Neuronal stem cell (in vitro differentiated cells): ENCODE data around the gene NEMP2.

Source experiments
- DNase-seq: peaks from one replicate; pipeline ENCODE4 v3.0.0-alpha.2; 2013; ENCODE audit warnings: low spot score
- H2AFZ ChIP-seq: one replicate; pipeline ENCODE4 v1.6.1; 2013; ENCODE audit warnings: mild to moderate bottlenecking, low read length, inconsistent platforms
- H2AK5ac ChIP-seq: 2 replicates; pipeline ENCODE4 v1.6.1; 2013; ENCODE audit warnings: low read depth, mild to moderate bottlenecking, inconsistent platforms, low read length, moderate library complexity, mixed read lengths
- H2BK120ac ChIP-seq: 2 replicates; pipeline ENCODE4 v1.6.1; 2013; ENCODE audit warnings: low read depth, mild to moderate bottlenecking, inconsistent platforms, low read length, moderate library complexity, mixed read lengths
- H2BK12ac ChIP-seq: one replicate; pipeline ENCODE4 v1.6.1; 2013; ENCODE audit warnings: low read length, inconsistent platforms
- H2BK15ac ChIP-seq: 2 replicates; pipeline ENCODE4 v1.6.1; 2013; ENCODE audit warnings: mild to moderate bottlenecking, low read length, inconsistent platforms, mixed read lengths
- H2BK5ac ChIP-seq: one replicate; pipeline ENCODE4 v1.6.1; 2013; ENCODE audit warnings: inconsistent platforms, mild to moderate bottlenecking, low read length, moderate library complexity
- H3K14ac ChIP-seq: one replicate; pipeline ENCODE4 v1.6.1; 2013; ENCODE audit warnings: low read length, inconsistent platforms
- H3K18ac ChIP-seq: 2 replicates; pipeline ENCODE4 v1.6.1; 2013; ENCODE audit warnings: low read length, inconsistent platforms
- H3K23ac ChIP-seq: 2 replicates; pipeline ENCODE4 v1.6.1; 2013; ENCODE audit warnings: low read depth, mild to moderate bottlenecking, mixed read lengths, low read length, inconsistent platforms; ENCODE audit not compliant: poor library complexity
- H3K27ac ChIP-seq: replicated peaks from 3 replicates; pipeline ENCODE4 v1.5.1; 2013; ENCODE audit warnings: low read length, inconsistent platforms
- H3K27me3 ChIP-seq, 3 experiments: 2 replicates each; pipeline ENCODE4 v1.6.1; 2013; ENCODE audit warnings: low read length in 3 of 3, mild to moderate bottlenecking in 2 of 3, inconsistent platforms in 1 of 3, low read depth in 1 of 3, mixed read lengths in 1 of 3, moderate library complexity in 1 of 3; ENCODE audit not compliant: control insufficient read depth in 3 of 3, insufficient read depth in 3 of 3
- H3K36me3 ChIP-seq, 2 donors: replicated peaks in 1 of 2; 2 replicates each; pipeline ENCODE4 v1.6.1; 2013; ENCODE audit warnings: low read length in 2 of 2; ENCODE audit not compliant: control insufficient read depth in 2 of 2, insufficient read depth in 2 of 2
- H3K4ac ChIP-seq: 2 replicates; pipeline ENCODE4 v1.6.1; 2013; ENCODE audit warnings: inconsistent platforms, mild to moderate bottlenecking, low read length, moderate library complexity
- H3K4me1 ChIP-seq, 2 donors: 1 replicate in 1 of 2; 2 replicates in 1 of 2; pipeline ENCODE4 v1.6.1; 2013; ENCODE audit warnings: low read length in 2 of 2, low read depth in 1 of 2; ENCODE audit not compliant: control insufficient read depth in 2 of 2, insufficient read depth in 1 of 2
- H3K4me2 ChIP-seq: one replicate; pipeline ENCODE4 v1.6.1; 2013; ENCODE audit warnings: mild to moderate bottlenecking, low read length, inconsistent platforms; ENCODE audit not compliant: insufficient read depth, poor library complexity, severe bottlenecking
- H3K4me3 ChIP-seq, 2 donors: 2 replicates each; pipeline ENCODE4 v1.5.1; 2013; ENCODE audit warnings: low read length in 2 of 2, mild to moderate bottlenecking in 2 of 2, inconsistent platforms in 1 of 2, moderate library complexity in 1 of 2
- H3K79me1 ChIP-seq: one replicate; pipeline ENCODE4 v1.6.1; 2013; ENCODE audit warnings: low read depth, mild to moderate bottlenecking, inconsistent platforms, low read length, moderate library complexity
- H3K9ac ChIP-seq: one replicate; pipeline ENCODE4 v1.6.1; 2013; ENCODE audit warnings: mild to moderate bottlenecking, low read depth, low read length, inconsistent platforms; ENCODE audit not compliant: poor library complexity
- H3K9me3 ChIP-seq, 2 donors: replicated peaks in 1 of 2; 2 replicates each; pipeline versions ENCODE3 to v1.6.1; 2013; ENCODE audit warnings: low read length in 2 of 2, mild to moderate bottlenecking in 2 of 2, inconsistent platforms in 1 of 2, low read depth in 1 of 2, mixed read lengths in 1 of 2, moderate library complexity in 1 of 2; ENCODE audit not compliant: control insufficient read depth in 2 of 2, insufficient read depth in 1 of 2
- H4K8ac ChIP-seq: one replicate; pipeline ENCODE4 v1.6.1; 2013; ENCODE audit warnings: low read depth, mild to moderate bottlenecking, inconsistent platforms, low read length, moderate library complexity
- H4K91ac ChIP-seq: one replicate; pipeline ENCODE4 v1.6.1; 2013; ENCODE audit warnings: low read length, low read depth, mild to moderate bottlenecking, inconsistent platforms; ENCODE audit not compliant: poor library complexity
- WGBS, 2 donors: extraction: QIAGEN DNeasy Blood & Tissue Kit; methylation state at CpG; one replicate each; pipeline ENCODE4 v1.1.7; 2013; ENCODE audit warnings: missing lambda C conversion rate in 2 of 2, mixed read lengths in 1 of 2; ENCODE audit not compliant: insufficient read length in 2 of 2, insufficient replicate concordance in 1 of 2; ENCODE audit errors: extremely low coverage in 2 of 2; 5-methylcytosine and 5-hydroxymethylcytosine counted together

NEMP2 gene

DNA sequence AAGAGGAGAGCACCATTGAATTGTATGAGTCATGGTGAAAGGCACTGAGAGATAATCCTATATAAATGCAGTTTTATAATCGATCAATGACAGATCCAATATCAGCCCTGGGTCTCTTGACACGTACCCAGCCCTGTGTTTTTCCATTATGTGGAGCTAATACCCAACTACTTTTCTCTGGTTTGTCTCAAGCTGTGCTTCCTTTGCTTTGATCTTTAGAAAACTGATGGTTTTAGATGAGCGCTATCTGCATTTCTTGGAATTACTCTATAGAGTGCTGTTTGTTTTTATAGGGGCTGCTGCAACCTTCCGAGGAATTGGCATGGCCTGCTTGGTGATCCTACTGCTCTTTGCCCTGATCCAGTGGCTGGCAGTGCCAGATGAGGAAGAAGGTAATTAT, 45.0 kb downstream of the NEMP2 start:
- no peak overlapping the region for H3K4ac ChIP-seq
- no peak overlapping the region for H4K91ac ChIP-seq
- H2BK15ac ChIP-seq, result no peak overlapping the region
- no peaks in the 10 kb centered on the region for H3K27me3 ChIP-seq
- no peak overlapping the region for H3K9ac ChIP-seq
- no peaks in the 10 kb centered on the region for H3K9me3 ChIP-seq
- DNase-seq, result no peak
- no peaks in the 10 kb centered on the region for H3K4me1 ChIP-seq
- H2BK12ac ChIP-seq, result no peak overlapping the region
- no peak overlapping the region for H3K23ac ChIP-seq
- H4K8ac ChIP-seq, result no peak overlapping the region
- no CpG with 5 or more reads among the region's 4 CpGs for WGBS, 2 donors
- no peaks in the 10 kb centered on the region for H3K79me1 ChIP-seq
- no peak overlapping the region for H3K27ac ChIP-seq
- no peak overlapping the region for H3K14ac ChIP-seq
- H2AFZ ChIP-seq, result no peak overlapping the region
- no peak overlapping the region for H3K18ac ChIP-seq
- H2AK5ac ChIP-seq, result no peak overlapping the region
- H2BK120ac ChIP-seq, result no peak overlapping the region
- no peaks in the 10 kb centered on the region for H3K36me3 ChIP-seq
- no peak overlapping the region for H3K4me3 ChIP-seq
- H2BK5ac ChIP-seq, result no peak overlapping the region
- H3K4me2 ChIP-seq, result no peak overlapping the region

DNA sequence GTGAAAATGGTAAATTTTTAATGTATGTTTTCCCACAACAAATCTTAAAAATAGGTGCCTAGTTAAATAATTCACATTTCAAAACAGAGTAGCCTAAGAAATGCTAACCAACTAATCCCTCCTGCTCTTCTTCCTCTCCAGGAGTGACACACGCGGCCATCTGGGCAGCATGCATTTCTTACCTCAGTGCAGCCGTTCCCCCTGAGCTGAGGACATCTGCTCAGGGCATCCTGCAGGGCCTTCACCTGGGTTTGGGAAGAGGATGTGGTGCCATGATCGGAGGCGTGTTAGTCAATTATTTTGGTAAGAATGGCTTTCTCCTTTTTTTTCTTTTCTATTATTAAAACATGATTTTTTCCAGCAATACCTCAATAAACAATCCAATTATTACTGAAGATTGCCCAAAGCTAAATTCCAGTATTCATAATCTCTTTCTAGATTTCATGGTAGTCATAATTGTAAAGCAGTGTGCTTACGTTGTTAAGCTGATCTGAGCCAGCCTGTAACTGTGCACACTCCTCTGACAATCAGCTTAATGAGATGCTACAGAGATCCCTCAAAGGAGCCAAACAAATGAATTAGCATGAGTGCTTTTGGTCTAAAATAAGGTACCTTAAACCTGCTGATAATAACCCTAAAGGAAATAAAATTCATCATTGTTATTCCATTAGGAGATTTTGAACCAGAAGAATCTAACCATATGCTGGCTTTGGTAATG, 45.8 kb downstream of the NEMP2 start:
- Histone ChIP-seq H3K14ac (no peak overlapping the region), H3K27me3 (no peaks in the 10 kb centered on the region), H3K4me3 (no peak overlapping the region), H2AFZ (no peak overlapping the region), H3K23ac (no peak overlapping the region), H2BK5ac (no peak overlapping the region), H2BK120ac (no peak overlapping the region), H4K91ac (no peak overlapping the region), H2AK5ac (no peak overlapping the region), H3K79me1 (no peaks in the 10 kb centered on the region), H3K4me2 (no peak overlapping the region), H3K4me1 (no peaks in the 10 kb centered on the region), H2BK12ac (no peak overlapping the region), H3K18ac (no peak overlapping the region), H3K36me3 (no peaks in the 10 kb centered on the region), H3K27ac (no peak overlapping the region), H3K9me3 (no peaks in the 10 kb centered on the region), H4K8ac (no peak overlapping the region), H3K9ac (no peak overlapping the region), H2BK15ac (no peak overlapping the region), H3K4ac (no peak overlapping the region)
- no peak for DNase-seq
- WGBS, 2 donors, result no CpG with 5 or more reads among the region's 6 CpGs

DNA sequence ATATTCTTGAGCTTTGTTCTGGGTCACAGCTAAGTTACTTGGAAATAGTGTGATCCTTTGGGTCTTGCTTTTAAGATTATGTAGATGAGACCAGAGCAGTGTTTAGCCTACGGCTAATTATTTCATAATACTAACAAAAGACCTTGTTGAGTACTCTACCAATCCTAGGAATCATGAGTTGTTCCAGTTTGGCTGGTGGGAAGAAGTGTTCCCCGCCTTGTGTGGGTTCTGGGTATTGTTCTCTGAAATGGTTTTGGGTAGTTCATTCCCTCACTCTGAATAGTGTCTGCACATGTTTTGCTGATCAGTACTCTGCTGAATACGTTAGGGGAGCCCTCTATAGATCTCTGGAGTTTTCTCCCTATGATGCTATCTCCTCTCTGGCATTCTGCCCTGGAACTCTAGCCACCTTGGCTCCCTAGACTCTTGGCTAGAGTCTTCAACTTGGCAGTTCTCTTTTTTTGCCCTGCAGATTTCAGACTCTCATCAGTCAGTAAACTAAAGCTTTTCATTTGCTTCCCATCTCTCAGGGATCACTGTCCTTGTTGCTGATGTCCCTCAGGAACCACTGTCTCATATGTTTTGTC, 48.4 kb downstream of the NEMP2 start:
- Histone ChIP-seq H3K79me1 (no peaks in the 10 kb centered on the region), H2BK5ac (no peak overlapping the region), H3K9me3 (no peaks in the 10 kb centered on the region), H3K14ac (no peak overlapping the region), H3K18ac (no peak overlapping the region), H2BK12ac (no peak overlapping the region), H2AK5ac (no peak overlapping the region), H3K4ac (no peak overlapping the region), H3K36me3 (no peaks in the 10 kb centered on the region), H3K27me3 (no peaks in the 10 kb centered on the region), H4K8ac (no peak overlapping the region), H4K91ac (no peak overlapping the region), H3K4me2 (no peak overlapping the region), H3K23ac (no peak overlapping the region), H3K4me1 (peaks cover 0 to 4% of the 10 kb centered on the region in 2 donors), H3K9ac (no peak overlapping the region), H3K27ac (no peak overlapping the region), H2BK120ac (no peak overlapping the region), H3K4me3 (no peak overlapping the region), H2AFZ (no peak overlapping the region), H2BK15ac (no peak overlapping the region)
- no CpG with 5 or more reads among the region's 3 CpGs for WGBS, 2 donors
- DNase-seq, result no peak

DNA sequence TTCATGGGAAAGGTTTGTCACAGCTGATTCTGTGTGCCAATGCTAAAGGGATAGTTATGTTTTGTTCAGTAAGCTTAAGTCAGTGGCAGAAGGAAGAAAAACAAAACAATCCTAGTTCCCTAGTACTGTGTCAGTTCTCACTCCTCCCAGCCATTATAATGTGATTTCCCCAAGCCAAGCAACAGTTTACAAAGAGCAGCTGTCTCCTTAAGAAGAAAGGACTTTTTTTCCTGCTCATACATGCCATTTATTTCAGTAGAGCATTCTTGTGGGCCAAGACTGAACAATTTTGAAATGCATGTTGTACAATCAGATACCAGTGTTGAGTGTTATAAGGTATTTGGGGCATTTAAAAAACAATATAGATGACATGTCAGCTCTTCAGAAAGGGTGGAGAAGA, 52.1 kb downstream of the NEMP2 start:
- Histone ChIP-seq H3K4me3 (no peak overlapping the region), H3K27me3 (no peaks in the 10 kb centered on the region), H2AK5ac (no peak overlapping the region), H3K4me1 (peaks cover 0 to 4% of the 10 kb centered on the region in 2 donors), H3K9ac (no peak overlapping the region), H4K8ac (no peak overlapping the region), H3K4ac (no peak overlapping the region), H2BK5ac (no peak overlapping the region), H3K9me3 (no peaks in the 10 kb centered on the region), H2BK120ac (no peak overlapping the region), H4K91ac (no peak overlapping the region), H3K23ac (no peak overlapping the region), H2AFZ (no peak overlapping the region), H3K14ac (no peak overlapping the region), H3K4me2 (no peak overlapping the region), H3K79me1 (no peaks in the 10 kb centered on the region), H2BK12ac (no peak overlapping the region), H3K18ac (no peak overlapping the region), H3K36me3 (no peaks in the 10 kb centered on the region), H3K27ac (no peak overlapping the region), H2BK15ac (no peak overlapping the region)
- no peak for DNase-seq
